HuH-7.5 (cell line): ENCODE results near the gene ODAM.
"Not testable (repeated sequence)": the region's sequence is repeated elsewhere in the genome, so short reads cannot be mapped to it uniquely, and the experiment has no call there.

ENCODE experiments used
- DNase-seq: peaks from one replicate; pipeline ENCODE4 v3.0.0; 2011; ENCODE audit warnings: low spot score

Gene ODAM

DNA sequence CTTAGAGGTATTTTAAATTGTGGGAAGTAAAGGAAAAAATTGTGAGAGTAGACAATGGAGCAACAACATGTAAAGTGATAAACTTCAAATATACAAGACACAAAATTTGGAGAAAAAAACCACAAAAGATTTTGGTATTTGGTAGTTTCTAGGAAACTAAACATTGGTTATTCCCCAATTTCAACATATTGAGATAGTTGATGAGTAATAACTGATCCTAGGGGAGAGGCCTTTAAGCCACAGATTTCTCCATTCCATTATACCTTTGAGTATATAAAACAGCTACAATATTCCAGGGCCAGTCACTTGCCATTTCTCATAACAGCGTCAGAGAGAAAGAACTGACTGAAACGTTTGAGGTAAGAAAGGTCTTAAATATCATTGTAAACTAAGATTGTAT lies 30.3 kb downstream of the ODAM start, which contains the start of gene FDCSP:
Gene FDCSP (plus strand): TSS at position 301 of the 400 bp plus-strand sequence. CDS start 5,071 bp downstream, outside the sequence.
- no peak for DNase-seq

DNA sequence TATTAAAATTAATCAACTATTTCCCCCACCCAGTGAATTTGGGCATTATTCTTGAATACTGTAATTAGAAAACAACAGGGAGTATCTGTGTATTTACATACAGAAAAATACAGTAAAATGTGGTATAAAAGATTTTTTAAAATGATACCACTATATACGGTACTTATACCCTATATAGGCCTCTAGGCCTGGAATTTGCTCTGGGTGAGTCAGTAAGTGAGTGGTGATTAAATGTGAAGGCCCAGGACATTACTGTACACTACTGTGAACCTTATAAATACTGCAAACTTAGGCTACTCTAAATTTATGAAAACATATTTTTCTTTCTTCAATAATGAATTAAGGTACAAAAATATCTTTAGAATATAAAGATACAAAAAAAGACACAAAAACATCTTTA lies 40.6 kb downstream of the ODAM start:
- no peak for DNase-seq

DNA sequence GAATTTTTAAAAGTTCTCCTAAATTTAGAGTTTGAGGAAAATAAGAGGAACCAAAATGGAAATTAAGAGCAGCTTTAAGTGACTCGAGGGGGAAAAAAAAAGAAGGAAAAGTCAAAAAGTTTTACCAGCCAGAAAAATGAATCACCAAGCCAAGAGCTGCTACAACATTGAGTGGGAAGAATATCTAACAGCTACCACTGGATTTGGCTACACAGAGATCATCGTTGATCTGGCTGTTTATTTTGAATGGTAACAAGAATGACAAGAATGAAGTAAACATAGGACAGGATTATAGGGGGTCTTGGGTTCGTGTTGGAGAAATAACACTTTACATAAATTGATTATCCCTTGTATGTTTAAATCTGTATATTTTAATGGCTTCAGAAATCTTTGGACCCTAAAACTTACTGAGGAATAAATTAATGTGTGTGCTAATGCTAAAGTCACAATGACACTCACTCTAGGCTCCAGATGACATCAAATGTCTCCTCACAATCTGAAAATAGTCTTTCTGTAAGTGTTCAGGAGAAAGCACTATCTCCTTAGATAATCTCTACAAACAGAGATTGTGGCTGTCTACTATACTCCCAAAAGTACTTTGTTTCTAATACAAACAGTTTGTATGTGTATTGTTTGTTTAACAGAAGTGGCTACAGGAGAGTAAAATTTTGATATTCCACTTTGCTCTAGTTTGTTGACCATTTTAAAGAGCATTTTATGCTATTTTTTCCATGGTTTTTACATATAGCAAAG lies 43.8 kb downstream of the ODAM start:
- DNase-seq: no peak

DNA sequence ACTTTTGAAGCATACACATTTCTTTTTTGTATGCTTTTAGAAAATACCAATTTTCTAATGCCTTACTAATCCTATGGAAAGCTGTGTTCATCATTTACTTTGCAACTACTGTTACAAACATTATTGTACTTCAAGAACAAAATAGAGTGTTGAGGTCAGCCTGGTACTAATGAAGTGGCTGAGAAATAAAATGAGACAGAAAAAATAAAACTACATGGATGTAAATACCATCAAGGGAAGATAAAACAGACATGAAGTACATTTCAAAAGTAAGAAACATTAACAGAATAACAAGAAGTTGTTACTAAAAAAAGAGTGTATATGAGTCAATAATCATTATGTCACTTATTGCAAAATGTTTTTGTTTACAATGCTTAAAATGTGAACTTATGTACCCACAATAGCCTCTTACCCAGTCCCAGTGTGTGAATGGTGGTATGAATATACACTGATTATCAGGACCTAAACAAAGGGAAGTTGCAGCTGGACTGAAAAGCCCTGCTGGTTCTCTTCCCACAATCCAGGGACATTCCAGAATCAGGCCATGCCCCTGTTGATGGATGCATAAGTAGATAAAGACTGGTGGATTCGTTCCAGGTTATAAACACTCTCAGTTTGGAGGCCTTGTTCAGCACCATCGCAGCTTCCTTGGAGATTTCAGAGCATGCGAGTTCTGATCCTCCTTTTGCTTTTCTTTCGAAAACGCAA lies 44.5 kb downstream of the ODAM start:
- DNase-seq: no peak

DNA sequence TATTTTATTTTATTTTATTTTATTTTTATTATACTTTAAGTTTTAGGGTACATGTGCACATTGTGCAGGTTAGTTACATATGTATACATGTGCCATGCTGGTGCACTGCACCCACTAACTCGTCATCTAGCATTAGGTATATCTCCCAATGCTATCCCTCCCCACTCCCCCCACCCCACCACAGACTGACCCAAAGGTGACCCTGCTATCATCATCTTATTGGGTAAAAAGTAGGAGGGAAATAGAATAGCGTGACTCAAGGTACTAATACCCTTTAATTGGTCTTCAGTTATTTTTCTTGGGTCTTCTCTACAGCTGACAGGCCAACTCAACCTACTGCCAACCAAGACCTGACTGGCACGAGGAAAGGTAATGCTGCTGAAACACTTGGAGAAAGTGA lies 46.8 kb downstream of the ODAM start, which contains the start of gene CSN3:
Gene CSN3 (plus strand): TSS at position 301 of the 400 bp plus-strand sequence. CDS start 2,223 bp downstream, outside the sequence.
- DNase-seq: not testable (repeated sequence)

DNA sequence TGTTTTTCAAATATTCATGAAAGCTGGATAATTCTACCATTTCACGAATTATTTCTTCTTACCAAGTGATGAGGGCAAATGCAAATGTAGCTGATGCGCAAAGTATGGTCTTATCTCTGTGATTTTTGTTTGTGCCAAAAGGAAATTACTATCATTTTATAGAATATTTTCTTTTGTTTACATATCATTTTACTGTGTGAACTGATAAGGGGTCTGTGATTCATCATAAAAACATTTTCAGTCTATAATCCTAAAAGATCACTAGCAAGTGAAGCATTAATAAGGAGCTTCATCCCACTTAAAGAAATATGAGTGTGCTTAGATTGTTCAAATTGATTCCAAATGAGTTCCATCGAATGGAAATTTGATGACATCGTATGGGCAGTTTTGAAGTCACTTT lies 47.6 kb downstream of the ODAM start:
- no peak for DNase-seq

DNA sequence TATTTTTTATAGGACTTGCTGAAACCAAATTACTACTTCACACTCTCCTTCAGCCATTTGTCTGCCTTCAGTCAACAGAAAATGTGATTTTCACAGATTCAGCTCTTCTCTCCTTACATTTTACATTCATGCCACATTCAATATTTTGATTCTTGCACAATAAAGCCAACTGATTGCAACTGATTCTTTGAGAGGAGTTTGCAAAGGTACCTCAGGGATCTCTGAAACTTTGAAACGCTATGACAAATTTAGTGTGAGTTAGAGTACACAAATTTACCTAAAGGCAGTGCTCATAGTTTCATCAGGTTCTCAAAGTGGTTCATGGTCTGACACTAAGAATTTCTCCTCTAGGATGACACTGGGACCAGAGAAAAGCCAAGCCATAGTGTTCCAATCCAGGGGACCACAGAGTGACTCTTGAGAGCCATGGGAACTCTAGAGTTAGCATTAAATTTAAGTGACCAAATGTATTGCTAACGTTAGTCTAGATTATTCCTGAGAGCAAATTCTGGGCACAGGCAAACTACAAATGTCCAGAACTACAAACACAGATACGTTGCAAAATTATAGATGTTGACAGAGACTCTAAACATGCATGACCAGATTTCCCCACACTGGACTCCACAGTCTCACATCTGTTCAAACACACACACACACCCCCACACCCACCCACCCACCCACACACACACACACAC lies 55.9 kb downstream of the ODAM start:
- no peak for DNase-seq

DNA sequence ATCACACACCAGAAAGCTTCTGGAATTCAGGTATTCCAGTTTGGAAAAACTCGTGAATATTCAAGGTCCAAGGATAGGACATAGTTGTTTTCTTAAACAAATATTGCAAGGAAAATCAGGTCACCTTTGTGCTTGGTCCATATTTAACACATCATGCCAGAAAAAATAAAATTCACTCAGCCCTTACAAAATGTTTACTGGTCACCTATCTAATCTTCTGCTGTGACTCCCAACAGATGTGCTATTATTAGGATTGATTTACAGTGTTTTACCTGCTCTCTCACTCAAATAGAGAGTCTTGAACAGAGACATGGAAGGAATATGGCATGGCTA lies 56.4 kb downstream of the ODAM start:
- no peak for DNase-seq
